Caki2 (cell line): ENCODE results near the gene GNAT1. TPM values are rescaled to one million over a fixed set of nuclear protein-coding genes. Genes with fewer than 3 reads are reported as not detected.
"Not testable (repeated sequence)": the region's sequence is repeated elsewhere in the genome, so short reads cannot be mapped to it uniquely, and the experiment has no call there.

Experiments used
- DNase-seq: peaks from one replicate; pipeline ENCODE4 v3.0.0-alpha.2; 2015; ENCODE audit warnings: low read depth
- in situ Hi-C: cut with HindIII; loops from 2 replicates; pipeline ENCODE4 v1.10.0; 2016; ENCODE audit warnings: low sequenced_read_pairs, low pct_unique_long_range_greater_than_20kb, mixed read lengths
- total RNA-seq: library from RNA; depleted of rRNA; stranded (reverse); fragments of >200 nt; shearing (Covaris generic); gene quantifications from 2 replicates; pipeline ENCODE4 v1.2.3, GENCODE V29; 2014; ENCODE audit warnings: low replicate concordance

The GNAT1 gene
- total RNA-seq, 1 experiment from 2014 or later, result not detected

GRCh38 chr3:50210510-50211367 lies 19.3 kb downstream of the GNAT1 start:
- in situ Hi-C loops, result no loop called here
- no peak for DNase-seq

GRCh38 chr3:50211368-50211717 lies 19.9 kb downstream of the GNAT1 start:
- in situ Hi-C loops, DNase-seq: not testable (repeated sequence)

DNA sequence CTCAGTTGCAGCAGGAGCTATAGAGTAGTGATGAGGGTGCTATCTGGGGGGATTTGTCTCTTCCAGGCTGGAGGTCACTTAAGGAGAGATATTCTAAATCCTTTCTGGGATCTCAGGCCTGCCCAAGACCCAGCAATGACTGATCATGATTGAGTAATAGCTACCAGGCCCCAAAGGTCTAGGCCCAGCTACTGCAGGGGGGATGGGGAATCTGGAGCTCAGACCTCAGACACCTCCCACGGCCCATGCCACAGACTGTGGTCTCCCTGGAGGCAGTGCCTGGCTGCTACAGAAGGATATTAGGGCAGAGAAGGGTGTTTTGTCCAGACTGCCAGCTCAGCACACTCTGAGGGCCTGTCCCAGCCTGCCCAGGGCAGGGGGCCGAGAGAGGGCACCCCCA lies 20.5 kb downstream of the GNAT1 start:
- in situ Hi-C loops, result no loop called here
- DNase-seq, result no peak

GRCh38 chr3:50212502-50212901 lies 21.1 kb downstream of the GNAT1 start:
- in situ Hi-C loops, result no loop called here
- no peak for DNase-seq

- in situ Hi-C loops, result no loop called here
- no peak for DNase-seq
These were observed 21.6 kb downstream of the GNAT1 start for GRCh38 chr3:50212971-50213370.

DNA sequence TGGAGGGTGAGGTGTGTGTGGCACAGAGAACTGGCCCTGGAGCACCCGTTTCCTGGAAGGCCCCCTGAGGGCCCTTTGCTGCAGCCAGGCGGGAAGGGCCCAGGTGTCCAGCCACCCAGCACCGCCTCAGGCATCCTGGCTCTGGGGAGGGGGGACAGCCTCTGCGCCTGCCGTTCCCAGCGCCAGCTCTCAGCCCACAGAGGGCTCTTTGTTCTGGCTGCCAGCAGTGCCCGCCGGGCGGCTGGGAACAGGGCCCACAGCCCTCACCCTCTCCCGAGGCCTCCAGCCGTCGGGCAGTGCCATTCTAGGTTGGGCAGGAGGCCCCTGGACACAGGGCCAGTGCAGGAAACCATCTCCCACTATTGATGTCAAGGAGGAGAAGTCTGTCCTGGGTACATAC lies 22.0 kb downstream of the GNAT1 start:
- in situ Hi-C loops, result no loop called here
- DNase-seq, result no peak

- in situ Hi-C loops, result no loop called here
- no peak for DNase-seq
These were observed 23.4 kb downstream of the GNAT1 start for GRCh38 chr3:50214824-50215223.

DNA sequence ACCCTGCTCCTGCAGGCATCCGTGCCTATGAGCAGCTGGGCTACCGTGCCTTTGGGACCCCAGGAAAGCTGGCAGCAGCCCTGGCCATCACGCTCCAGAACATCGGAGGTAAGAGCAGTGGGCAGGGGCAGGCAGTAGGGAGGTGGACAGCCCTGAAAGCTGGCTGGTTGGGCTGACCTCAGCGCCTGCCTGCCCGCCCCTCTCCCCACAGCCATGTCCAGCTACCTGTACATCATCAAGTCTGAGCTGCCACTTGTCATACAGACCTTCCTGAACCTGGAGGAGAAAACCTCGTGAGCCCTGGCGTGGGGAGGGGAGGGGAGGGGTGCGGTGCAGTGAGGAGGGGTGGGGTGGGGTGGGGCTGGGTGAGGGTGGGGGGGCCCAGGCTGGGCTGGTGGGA lies 24.1 kb downstream of the GNAT1 start:
- DNase-seq, result no peak
- in situ Hi-C loops, result no loop called here

DNA sequence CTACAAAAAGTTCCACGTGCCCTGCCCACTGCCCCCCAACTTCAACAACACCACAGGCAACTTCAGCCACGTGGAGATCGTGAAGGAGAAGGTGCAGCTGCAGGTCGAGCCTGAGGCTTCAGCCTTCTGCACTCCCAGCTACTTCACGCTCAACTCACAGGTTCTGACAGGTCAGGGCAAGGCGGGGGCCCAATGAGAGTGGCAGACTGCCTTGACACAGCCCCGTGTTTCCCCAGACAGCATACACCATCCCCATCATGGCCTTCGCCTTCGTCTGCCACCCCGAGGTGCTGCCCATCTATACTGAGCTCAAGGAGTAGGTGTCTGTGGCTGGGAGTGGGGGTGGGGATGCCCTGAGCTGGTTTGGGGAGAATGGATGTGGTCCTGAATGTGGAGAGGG lies 26.3 kb downstream of the GNAT1 start:
- in situ Hi-C loops, result no loop called here
- no peak for DNase-seq

GRCh38 chr3:50218448-50218847 lies 27.0 kb downstream of the GNAT1 start:
- in situ Hi-C loops, result no loop called here
- no peak for DNase-seq

- in situ Hi-C loops, result no loop called here
- DNase-seq, result no peak
These were observed 27.9 kb downstream of the GNAT1 start for GRCh38 chr3:50219285-50219684.

- in situ Hi-C loops, result no loop called here
These were observed 28.7 kb downstream of the GNAT1 start for GRCh38 chr3:50220109-50220508.

GRCh38 chr3:50221051-50221410 lies 29.6 kb downstream of the GNAT1 start:
- no peak for DNase-seq
- in situ Hi-C loops, result no loop called here

More at GRCh38 chr3:50220109-50220508, 28.7 kb downstream of the GNAT1 start:
- no peak for DNase-seq

DNA sequence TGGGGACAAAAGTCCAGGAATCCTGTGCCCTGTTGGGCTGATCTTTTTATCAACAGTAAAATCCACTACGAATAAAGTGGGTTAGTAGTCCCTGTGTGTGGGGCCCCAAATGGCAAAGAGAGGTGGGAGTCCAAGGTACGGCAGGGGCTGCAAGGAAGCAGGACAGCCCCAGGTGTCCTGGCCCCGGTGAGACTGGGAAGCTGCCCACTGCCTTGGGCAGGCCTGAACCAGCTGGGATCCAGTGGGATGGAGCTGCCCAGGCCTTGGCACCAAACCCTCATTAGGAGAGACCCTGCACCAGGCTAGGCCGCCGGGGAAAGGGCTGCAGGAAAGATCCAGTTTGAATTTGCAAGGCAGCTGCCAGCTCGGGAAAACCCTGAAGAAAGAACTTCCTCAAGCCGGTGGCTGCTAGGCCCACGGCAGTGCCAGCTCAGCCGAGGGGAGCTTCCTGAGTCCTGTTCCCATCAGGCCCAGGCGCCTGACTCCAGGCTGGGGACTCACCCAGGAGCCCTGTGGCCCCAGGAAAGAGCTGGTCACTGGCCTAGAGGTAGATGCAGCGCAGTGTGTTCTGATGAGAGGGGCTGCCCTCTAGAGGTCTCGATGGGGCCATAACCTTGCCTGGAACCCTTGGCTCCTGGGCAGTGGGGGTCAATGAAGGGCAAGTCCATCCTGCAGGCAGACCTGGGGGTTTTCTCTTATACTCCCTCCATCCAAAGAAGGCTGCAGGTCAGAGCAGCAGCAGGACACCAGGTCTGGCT lies 30.2 kb downstream of the GNAT1 start:
- no peak for DNase-seq
- in situ Hi-C loops, result no loop called here

DNA sequence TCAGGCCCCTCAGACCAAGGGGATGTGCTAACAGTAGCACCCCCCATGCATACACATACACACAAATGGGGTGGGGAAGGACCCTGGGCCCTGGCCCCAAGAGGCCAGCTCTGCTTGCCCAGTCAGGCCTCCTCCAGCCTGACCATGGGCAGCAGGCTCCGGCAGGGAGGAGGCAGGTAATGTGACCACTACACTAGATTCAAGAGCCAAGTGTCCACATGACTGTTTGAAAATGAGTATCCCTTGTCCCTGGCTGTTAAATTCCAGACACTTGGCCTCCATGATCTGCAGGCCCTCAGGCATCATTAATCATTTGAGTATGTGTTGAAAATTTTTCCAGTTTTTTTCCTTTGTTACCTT lies 30.7 kb downstream of the GNAT1 start:
- no peak for DNase-seq
- in situ Hi-C loops, result no loop called here

DNA sequence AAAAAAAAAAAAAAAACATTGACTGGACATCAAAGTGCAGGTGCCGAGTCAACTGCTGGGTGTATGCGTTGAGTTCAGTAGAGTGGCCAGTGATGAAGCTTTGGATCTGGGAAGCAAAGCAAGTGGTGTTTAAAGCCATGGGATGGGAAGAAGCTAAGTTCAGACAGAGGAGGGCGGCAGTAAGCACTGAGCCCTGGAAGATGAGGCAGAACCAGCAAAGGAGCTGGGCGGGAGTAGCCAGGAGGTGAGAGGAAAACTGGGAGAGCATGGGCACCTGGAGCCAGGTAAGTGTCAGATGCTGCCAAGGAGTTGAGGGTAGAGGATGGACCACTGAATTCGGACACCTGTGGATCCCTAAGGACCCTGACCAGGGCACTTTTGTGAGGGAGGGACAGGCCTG lies 33.2 kb downstream of the GNAT1 start:
- DNase-seq, result no peak
- in situ Hi-C loops, result no loop called here

- DNase-seq, result no peak
- in situ Hi-C loops, result no loop called here
These were observed 35.5 kb downstream of the GNAT1 start for GRCh38 chr3:50226888-50227389.

DNA sequence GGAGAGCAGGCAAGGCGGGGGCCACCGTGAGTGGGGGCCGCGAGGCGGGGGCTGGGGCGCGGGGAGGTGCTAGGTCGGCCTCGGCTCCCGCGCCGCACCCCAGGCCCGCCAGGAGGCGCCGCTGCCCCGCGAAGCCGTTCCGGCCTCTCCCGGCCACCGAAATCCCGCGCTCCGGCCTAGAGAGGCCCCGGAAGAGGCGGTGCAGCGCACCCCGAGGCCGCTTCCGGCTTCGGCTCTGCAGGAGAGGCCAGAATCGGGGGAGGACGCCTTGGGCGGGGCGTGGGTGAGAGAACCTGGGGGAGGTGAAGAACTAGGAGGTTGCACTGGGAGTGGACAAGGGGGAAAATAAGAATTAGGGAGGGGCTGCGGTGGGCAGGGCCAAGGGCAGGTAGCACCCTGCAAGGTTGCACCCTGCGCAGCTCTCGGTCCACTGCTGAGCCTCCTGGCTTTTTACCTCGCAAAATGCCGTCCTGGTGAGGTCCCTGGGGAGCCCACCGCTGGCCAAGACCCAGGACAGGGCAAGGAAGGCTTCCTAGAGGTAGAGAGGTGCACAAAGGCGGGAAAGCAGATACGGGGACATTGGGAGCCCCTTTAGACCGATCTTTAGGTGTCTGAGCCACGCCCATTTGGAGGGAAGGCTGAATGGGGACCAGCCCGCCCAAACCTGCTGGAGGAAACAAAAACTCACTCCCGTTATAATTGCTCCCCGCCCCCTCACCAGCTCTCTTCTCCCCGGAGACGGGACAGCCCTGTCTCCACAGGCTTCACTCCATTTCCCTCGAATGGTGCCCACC lies 36.2 kb downstream of the GNAT1 start:
- in situ Hi-C loops, result no loop called here
- peak; percentile 87 for DNase-seq
